ENCODE measurements around the gene NAP1L1. TPM values are rescaled to one million over a fixed set of nuclear protein-coding genes. Genes with fewer than 3 reads are reported as not detected.

Gene NAP1L1
- total RNA-seq, 1 experiment from 2014 or later, result 620 TPM

- Histone ChIP-seq H3K4me1 (ENCODE audit: control insufficient read depth, insufficient read depth, low read length) (peaks cover 75% of the 10 kb centered on the region), H3K36me3 (ENCODE audit: control insufficient read depth, insufficient read depth, low read length) (peaks cover 16% of the 10 kb centered on the region), H3K27me3 (ENCODE audit: control insufficient read depth, insufficient read depth, low read length) (no peaks in the 10 kb centered on the region), H3K27ac (ENCODE audit: low read length) (peak overlapping the region; percentile 100), H3K9me3 (ENCODE audit: control insufficient read depth, insufficient read depth, low read depth, low read length) (no peaks in the 10 kb centered on the region), H3K4me3 (ENCODE audit: low read depth in 2 of 2, low read length in 2 of 2) (no peak overlapping the region)
- TF ChIP-seq TCF7L2 (IDR thresholded peaks at IDR 0.05; ENCODE audit: low read depth, low read length), result no peak
- TF ChIP-seq SIN3A (IDR thresholded peaks at IDR 0.05; ENCODE audit: borderline replicate concordance, insufficient read depth, low read depth, low read length), result no peak
- TF ChIP-seq REST (IDR thresholded peaks at IDR 0.05; ENCODE audit: insufficient read depth in 1 of 2, low read depth in 2 of 2, low read length in 1 of 2), result no peak
- TF ChIP-seq CTCF (IDR thresholded peaks at IDR 0.05), result no peak
- in situ Hi-C loops (cut with HindIII; ENCODE audit: low pct_unique_long_range_greater_than_20kb, low sequenced_read_pairs) (no loop called here), intact Hi-C loops (cut with micrococcal nuclease; ENCODE audit: unreplicated experiment) (loop anchor here (2.0 to 10.0 kb wide), 4 partner anchors 42 to 317 kb away; no protein-coding TSS in a partner anchor)
- POLR2A ChIA-PET, result interaction anchor here (0.6 to 2.3 kb wide), 9 partner anchors 35 to 1361 kb away, joined by 3 to 11 read pairs (median 3); no protein-coding TSS in a partner anchor
- BruUV-seq (replicated peaks), result no TSS peak
- CTCF ChIA-PET, result interaction anchor here (0.6 kb wide), 1 partner anchor 515 kb away, joined by 5 read pairs; no protein-coding TSS in a partner anchor
- no peak for ATAC-seq
- no peak for DNase-seq (ENCODE audit: low read depth, low spot score)
Measured at GRCh38 chr12:76024102-76024781, 60.2 kb downstream of the NAP1L1 start.

GRCh38 chr12:76023069-76023690 lies 61.3 kb downstream of the NAP1L1 start:
- ChIA-PET CTCF (no interaction called here), POLR2A (no interaction called here)
- DNase-seq (ENCODE audit: low read depth, low spot score), result no peak
- H3K4me3 ChIP-seq (ENCODE audit: low read depth in 2 of 2, low read length in 2 of 2), result no peak overlapping the region
- TF ChIP-seq CTCF (IDR thresholded peaks at IDR 0.05), result no peak
- TF ChIP-seq SIN3A (IDR thresholded peaks at IDR 0.05; ENCODE audit: borderline replicate concordance, insufficient read depth, low read depth, low read length), result no peak
- no peak for TF ChIP-seq REST (IDR thresholded peaks at IDR 0.05; ENCODE audit: insufficient read depth in 1 of 2, low read depth in 2 of 2, low read length in 1 of 2)
- H3K27me3 ChIP-seq (ENCODE audit: control insufficient read depth, insufficient read depth, low read length), result no peaks in the 10 kb centered on the region
- no peak for ATAC-seq
- peaks cover 5% of the 10 kb centered on the region for H3K36me3 ChIP-seq (ENCODE audit: control insufficient read depth, insufficient read depth, low read length)
- in situ Hi-C loops (cut with HindIII; ENCODE audit: low pct_unique_long_range_greater_than_20kb, low sequenced_read_pairs), result no loop called here
- peak overlapping the region; percentile 100 for H3K27ac ChIP-seq (ENCODE audit: low read length)
- intact Hi-C loops (cut with micrococcal nuclease; ENCODE audit: unreplicated experiment), result loop anchor here (5.0 to 10.0 kb wide), 3 partner anchors 41 to 301 kb away; no protein-coding TSS in a partner anchor
- no peaks in the 10 kb centered on the region for H3K9me3 ChIP-seq (ENCODE audit: control insufficient read depth, insufficient read depth, low read depth, low read length)
- peaks cover 85% of the 10 kb centered on the region for H3K4me1 ChIP-seq (ENCODE audit: control insufficient read depth, insufficient read depth, low read length)
- no TSS peak for BruUV-seq (replicated peaks)

Data from Panc1 (cell line).